ENCODE data around the gene DCP1B.

DCP1B gene

GRCh38 chr12:1914114-1914911 lies 89.9 kb downstream of the DCP1B start:
- Mint-ChIP-seq H3K27ac (no peak overlapping the region), H3K36me3 (no peaks in the 10 kb centered on the region), H3K4me3 (no peak overlapping the region), H3K9me3 (no peaks in the 10 kb centered on the region), H3K27me3 (peaks cover 1% of the 10 kb centered on the region), H3K4me1 (peaks cover 22% of the 10 kb centered on the region)

GRCh38 chr12:1913377-1914113 lies 90.7 kb downstream of the DCP1B start:
- Mint-ChIP-seq H3K27me3 (peaks cover 1% of the 10 kb centered on the region), H3K9me3 (no peaks in the 10 kb centered on the region), H3K27ac (no peak overlapping the region), H3K4me3 (no peak overlapping the region), H3K4me1 (peaks cover 25% of the 10 kb centered on the region), H3K36me3 (no peaks in the 10 kb centered on the region)

- Mint-ChIP-seq H3K27ac (no peak overlapping the region), H3K4me1 (peaks cover 27% of the 10 kb centered on the region), H3K27me3 (peaks cover 3% of the 10 kb centered on the region), H3K36me3 (no peaks in the 10 kb centered on the region), H3K4me3 (no peak overlapping the region), H3K9me3 (no peaks in the 10 kb centered on the region)
These were observed 91.5 kb downstream of the DCP1B start for GRCh38 chr12:1912580-1913376.

GRCh38 chr12:1911598-1912575 lies 92.4 kb downstream of the DCP1B start:
- Mint-ChIP-seq H3K27ac (no peak overlapping the region), H3K27me3 (peaks cover 2% of the 10 kb centered on the region), H3K4me1 (peaks cover 24% of the 10 kb centered on the region), H3K36me3 (no peaks in the 10 kb centered on the region), H3K9me3 (peaks cover under 1% of the 10 kb centered on the region), H3K4me3 (no peak overlapping the region)

GRCh38 chr12:1910468-1910867 lies 93.8 kb downstream of the DCP1B start:
- H3K4me1 Mint-ChIP-seq: peaks cover 13% of the 10 kb centered on the region
- no peak overlapping the region for H3K27ac Mint-ChIP-seq
- peaks cover 13% of the 10 kb centered on the region for H3K9me3 Mint-ChIP-seq
- H3K27me3 Mint-ChIP-seq: peaks cover 2% of the 10 kb centered on the region
- no peak overlapping the region for H3K4me3 Mint-ChIP-seq
- H3K36me3 Mint-ChIP-seq: peaks cover 2% of the 10 kb centered on the region

GRCh38 chr12:1908758-1909157 lies 95.5 kb downstream of the DCP1B start:
- no peak overlapping the region for H3K27ac Mint-ChIP-seq
- peaks cover 4% of the 10 kb centered on the region for H3K36me3 Mint-ChIP-seq
- H3K27me3 Mint-ChIP-seq: peaks cover 2% of the 10 kb centered on the region
- peak overlapping the region; percentile 43 for H3K4me3 Mint-ChIP-seq
- peaks cover 7% of the 10 kb centered on the region for H3K4me1 Mint-ChIP-seq
- H3K9me3 Mint-ChIP-seq: peaks cover 15% of the 10 kb centered on the region

- peaks cover 7% of the 10 kb centered on the region for H3K4me1 Mint-ChIP-seq
- H3K4me3 Mint-ChIP-seq: peak overlapping the region; percentile 63
- H3K27ac Mint-ChIP-seq: peak overlapping the region; percentile 51
These were observed 96.3 kb downstream of the DCP1B start for GRCh38 chr12:1907652-1908611.

GRCh38 chr12:1906579-1906978 lies 97.7 kb downstream of the DCP1B start:
- Mint-ChIP-seq H3K4me1 (peaks cover 7% of the 10 kb centered on the region), H3K36me3 (peaks cover 5% of the 10 kb centered on the region), H3K4me3 (no peak overlapping the region), H3K27me3 (peaks cover 8% of the 10 kb centered on the region), H3K9me3 (peaks cover 32% of the 10 kb centered on the region), H3K27ac (no peak overlapping the region)

More at GRCh38 chr12:1907652-1908611, 96.3 kb downstream of the DCP1B start:
- Mint-ChIP-seq H3K36me3 (peaks cover 5% of the 10 kb centered on the region), H3K9me3 (peaks cover 18% of the 10 kb centered on the region), H3K27me3 (peaks cover 3% of the 10 kb centered on the region)

GRCh38 chr12:1904875-1905274 lies 99.4 kb downstream of the DCP1B start:
- Mint-ChIP-seq H3K9me3 (peaks cover 34% of the 10 kb centered on the region), H3K27ac (no peak overlapping the region), H3K27me3 (peaks cover 11% of the 10 kb centered on the region), H3K4me3 (no peak overlapping the region), H3K36me3 (peaks cover 5% of the 10 kb centered on the region), H3K4me1 (peaks cover 7% of the 10 kb centered on the region)

- no peak overlapping the region for H3K27ac Mint-ChIP-seq
- H3K9me3 Mint-ChIP-seq: peaks cover 26% of the 10 kb centered on the region
- H3K36me3 Mint-ChIP-seq: peaks cover 5% of the 10 kb centered on the region
- peaks cover 20% of the 10 kb centered on the region for H3K27me3 Mint-ChIP-seq
- H3K4me1 Mint-ChIP-seq: no peaks in the 10 kb centered on the region
- no peak overlapping the region for H3K4me3 Mint-ChIP-seq
These were observed 107.3 kb downstream of the DCP1B start for GRCh38 chr12:1896964-1897363.
